CD4-positive, alpha-beta T cell treated with Interferon alpha-2 for 1 hour (primary cell): ENCODE results near the gene ITGA1.
"Not testable (repeated sequence)": the region's sequence is repeated elsewhere in the genome, so short reads cannot be mapped to it uniquely, and the experiment has no call there.

Experiments used
- DNase-seq, 2 donors: peaks; one replicate each; pipeline ENCODE4 v3.0.0-alpha.2; 2020 to 2022

ITGA1 gene

GRCh38 chr5:52802272-52802973 lies 14.7 kb downstream of the ITGA1 start:
- DNase-seq: no peak

- no peak for DNase-seq
Observed at GRCh38 chr5:52802974-52803336, 15.2 kb downstream of the ITGA1 start.

GRCh38 chr5:52804387-52804791 lies 16.7 kb downstream of the ITGA1 start:
- no peak for DNase-seq

DNA sequence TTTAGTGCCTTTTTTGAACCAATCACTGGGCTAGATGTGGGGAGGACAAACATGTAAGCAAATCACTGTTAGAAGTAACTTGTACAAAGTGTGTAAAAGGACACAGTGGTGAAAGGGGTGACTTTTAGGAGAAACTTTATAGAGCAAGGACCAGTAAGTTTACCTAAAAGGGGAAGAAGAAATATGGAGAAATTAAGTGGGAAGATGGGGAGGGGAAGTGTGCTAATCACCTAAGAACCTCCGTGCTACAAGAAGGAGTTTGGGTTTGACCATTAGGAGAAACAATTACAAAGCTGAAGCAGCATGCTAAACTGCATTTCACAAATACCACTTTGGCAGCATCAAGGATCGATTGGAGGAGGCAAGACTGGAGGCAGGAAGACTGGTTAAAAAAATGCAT lies 17.3 kb downstream of the ITGA1 start:
- DNase-seq: no peak

DNA sequence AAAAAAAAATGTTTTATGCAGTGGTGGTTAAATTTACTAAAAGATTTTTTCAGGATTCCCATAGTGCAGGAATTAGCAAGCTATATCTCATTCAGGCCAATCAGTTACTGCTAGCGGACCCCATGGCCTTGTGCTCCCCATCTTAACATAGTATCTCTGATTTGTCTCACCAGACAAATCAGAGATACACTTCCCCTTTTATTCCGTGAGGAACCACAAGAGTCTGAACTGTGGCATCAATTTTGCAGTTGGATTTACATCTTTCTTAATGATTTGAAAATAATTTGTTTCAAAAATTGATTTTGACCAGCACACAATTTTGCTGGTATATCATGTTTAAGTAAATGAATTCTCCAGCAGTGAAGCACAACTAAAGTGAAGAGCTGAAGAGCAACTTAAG lies 17.9 kb downstream of the ITGA1 start:
- DNase-seq: no peak

DNA sequence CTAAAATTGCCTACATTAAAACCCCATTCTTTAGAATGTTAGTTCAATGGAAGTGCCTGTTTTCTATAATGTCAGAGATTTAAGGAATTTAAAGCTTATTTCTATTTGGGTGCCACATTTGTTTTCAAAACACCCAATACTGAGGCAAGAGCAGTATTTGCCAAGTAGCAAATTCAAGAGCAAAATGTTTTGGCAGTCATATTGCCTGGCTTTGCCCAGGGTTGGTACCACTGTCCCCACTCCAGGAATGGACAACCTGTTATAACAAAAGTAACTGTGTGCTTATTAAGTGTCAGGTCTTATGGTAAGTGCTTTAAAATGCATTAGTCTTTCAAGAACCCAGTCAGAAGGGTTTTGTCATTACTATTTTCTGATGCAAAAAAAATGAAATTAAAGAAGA lies 19.3 kb downstream of the ITGA1 start:
- DNase-seq: no peak

- no peak for DNase-seq
Observed at GRCh38 chr5:52807723-52808122, 20.0 kb downstream of the ITGA1 start.

- no peak for DNase-seq
Observed at GRCh38 chr5:52808316-52808901, 20.7 kb downstream of the ITGA1 start.

DNA sequence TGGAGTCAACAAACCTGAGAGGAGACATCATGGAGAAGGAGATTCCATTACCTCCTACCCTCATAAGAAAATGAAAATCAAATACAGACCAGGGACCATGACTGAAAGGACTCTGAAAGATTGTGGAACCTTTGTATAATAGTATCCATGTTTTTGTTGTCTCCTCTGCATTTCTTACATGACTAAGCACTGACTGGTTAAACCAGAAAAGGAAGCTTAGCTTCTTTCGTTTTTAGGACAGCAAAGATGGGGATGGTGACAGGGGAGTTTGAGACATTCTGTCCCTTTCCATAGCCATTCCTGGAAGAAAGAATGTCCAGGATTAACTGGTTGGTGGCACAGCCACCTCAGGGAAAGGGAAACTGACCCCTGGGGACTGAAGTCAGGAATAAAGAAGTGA lies 22.2 kb downstream of the ITGA1 start:
- no peak for DNase-seq

GRCh38 chr5:52810426-52810825 lies 22.7 kb downstream of the ITGA1 start:
- no peak for DNase-seq

DNA sequence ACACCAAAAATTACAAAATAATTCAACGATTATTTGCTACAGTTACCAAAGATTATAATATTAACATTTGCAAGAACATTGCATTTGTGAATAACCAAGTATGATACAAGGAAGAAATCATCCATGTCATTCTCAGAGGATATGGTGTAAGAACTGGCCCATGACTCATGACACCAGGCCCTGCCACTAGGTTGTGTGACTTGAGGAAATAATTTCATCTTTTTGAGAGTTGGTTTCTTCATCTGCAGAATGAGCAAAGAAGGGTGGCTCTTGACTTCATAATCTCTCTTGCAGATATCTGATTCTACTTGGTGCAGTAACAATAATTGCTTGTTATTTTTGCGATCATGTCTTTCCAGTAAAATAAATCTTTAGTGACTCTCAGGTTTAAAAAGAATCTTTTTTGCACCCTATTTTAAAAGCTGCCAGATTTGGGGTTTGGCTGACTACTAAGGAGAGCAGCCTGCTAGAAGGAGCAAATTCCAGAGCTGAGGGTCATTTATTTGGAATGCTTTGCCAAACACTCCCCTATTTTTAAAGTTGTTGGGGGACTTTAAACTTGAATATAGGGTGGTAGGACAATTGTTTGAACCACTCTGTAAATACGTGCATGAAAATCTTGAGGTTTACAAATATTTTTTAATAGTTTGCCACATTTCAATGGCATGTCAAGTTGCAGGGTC lies 23.5 kb downstream of the ITGA1 start:
- DNase-seq: peak in 1 of 2 donors; percentile 33

DNA sequence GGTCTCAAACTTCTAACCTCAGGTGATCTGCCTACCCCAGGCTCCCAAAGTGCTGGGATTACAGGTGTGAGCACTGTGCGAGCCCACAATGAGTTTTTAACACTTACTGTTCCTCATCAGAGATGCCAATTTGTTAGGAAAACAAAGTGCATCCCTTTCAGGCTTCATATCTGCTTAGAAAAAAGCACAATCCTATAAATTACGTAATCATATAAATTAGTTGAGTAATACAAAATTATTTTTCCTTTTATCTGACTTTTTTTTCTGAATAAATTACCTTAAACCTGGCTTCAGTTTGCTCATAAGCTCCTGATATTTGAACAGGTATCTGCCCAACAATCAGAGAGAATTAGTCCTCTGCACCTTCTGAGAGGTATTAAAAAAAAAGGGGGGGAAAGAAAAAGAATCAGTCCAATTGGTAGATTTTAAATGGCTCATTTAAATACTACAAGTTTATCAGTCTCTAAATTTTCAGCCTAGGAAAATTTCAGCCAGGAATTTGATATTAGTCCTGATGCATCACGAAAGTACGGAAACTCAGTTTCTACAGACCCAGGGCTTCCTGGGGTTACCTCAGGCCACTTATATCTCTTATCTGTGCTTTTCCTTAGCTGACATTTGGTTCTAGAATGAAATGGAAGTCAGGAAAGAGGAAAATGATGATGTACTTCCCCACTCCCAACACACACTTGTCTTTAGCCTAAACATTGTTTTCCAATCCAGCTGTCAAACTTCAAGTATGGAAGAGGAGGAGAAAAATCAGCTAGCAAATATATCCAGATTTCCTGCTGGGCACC lies 26.8 kb downstream of the ITGA1 start:
- DNase-seq: no peak

DNA sequence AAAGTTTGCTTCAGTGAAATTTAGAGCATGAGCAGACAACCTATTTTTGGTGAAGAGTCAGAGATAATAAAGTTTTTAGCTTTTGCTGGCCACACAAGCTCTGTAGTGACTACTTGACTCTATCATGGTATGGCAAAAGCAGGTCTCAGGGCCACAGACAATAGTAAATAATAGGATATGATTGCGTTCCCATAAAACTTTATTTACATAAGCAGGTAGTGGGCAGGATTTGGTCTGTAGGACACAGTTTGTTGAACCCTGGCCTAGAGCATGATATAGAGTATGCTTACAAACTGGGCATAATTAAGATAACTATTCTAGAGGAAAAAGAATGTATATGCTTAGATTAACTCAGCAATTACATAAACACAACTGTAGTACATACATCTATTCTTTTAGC lies 30.1 kb downstream of the ITGA1 start:
- DNase-seq: no peak

DNA sequence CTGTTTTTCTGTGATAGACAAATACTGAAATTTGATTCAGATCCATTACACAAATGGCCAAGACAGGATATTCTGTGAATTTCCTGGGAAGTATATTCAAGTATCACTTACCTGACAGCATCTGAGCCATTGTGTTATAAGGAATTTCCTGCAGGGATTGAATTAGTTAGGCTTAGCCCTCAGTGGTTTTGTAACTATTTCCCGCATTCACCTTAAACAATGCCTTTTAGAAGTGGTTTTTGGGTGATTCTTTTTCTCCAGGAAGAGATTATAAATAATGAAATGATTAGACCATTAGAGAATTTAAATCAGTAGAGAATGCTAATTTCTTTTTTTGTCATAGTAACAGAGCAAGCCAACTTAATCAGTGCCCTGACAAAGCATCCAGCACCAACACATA lies 30.6 kb downstream of the ITGA1 start:
- DNase-seq: no peak

GRCh38 chr5:52818807-52819206 lies 31.1 kb downstream of the ITGA1 start:
- DNase-seq: not testable (repeated sequence)

DNA sequence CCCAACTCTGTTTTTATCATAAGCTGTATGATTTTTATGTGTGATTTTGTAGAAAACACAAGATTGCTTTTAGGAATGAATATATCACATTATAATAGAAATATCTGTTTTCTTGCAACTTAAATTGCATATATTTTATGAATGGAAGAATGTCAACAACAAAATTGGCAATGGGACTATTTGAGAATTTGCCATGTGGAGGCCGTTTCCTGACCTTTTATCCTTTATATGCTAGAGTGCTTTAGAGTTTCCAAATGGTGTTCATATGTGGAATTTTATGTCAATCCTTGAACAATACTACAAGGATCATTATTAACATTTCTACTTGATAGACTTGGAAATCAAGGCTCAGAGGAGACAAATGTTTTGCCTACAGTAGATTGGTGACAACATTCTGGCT lies 34.2 kb downstream of the ITGA1 start:
- no peak for DNase-seq

DNA sequence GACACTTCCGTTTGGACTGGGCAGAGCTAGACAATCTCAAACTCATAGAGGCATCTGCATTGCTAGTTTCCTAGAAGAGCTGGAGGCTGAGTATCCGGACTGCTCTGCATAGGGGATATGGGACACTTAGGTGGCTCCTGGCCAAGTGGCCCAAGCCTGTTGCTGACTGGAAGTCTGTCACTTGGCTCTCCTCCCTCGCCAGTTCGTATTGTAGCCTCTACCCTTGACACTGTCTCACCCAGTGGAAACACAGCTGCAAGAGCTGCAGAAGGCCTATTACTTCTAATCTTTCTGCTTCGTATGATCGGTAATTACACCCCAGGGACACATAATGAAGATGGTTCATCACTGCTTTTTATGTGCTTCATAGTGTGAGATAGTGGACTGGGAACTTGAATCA lies 34.7 kb downstream of the ITGA1 start:
- no peak for DNase-seq

DNA sequence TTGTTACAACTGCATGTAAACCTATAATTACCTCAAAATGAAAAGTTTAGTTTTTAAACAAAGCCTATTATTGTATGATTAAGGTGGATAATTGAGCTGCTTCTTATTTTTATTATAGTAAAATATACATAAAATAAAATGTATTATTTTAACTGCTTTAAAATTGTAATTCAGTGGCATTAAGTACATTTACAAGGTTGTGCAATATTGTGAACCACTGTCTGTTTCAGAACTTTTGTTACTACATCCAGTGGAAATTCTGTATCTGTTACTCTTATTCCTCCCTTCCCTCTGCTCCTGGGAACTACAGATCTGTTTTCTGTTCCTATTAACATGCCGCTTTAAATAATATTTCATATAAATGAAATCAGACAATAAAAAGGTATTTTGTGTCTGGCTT lies 37.1 kb downstream of the ITGA1 start:
- no peak for DNase-seq

DNA sequence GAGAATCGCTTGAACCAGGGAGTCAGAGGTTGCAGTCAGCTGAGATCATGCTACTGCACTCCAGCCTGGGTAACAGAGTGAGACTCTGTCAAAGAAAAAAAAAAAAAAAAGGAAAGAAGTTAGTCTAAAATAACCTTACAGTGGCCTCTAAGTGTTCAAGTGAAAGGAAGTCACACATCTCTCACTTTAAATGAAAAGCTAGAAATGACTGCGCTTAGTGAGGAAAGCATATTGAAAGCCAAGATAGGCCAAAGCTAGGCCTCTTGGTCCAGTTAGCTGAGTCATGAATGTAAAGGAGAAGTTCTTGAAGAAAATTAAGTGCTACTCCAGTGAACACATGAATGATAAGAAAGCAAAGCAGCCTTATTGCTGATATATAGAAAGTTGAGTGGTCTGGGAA lies 38.1 kb downstream of the ITGA1 start:
- DNase-seq: no peak

GRCh38 chr5:52827815-52828214 lies 40.1 kb downstream of the ITGA1 start:
- no peak for DNase-seq

GRCh38 chr5:52829664-52830063 lies 41.9 kb downstream of the ITGA1 start:
- no peak for DNase-seq

DNA sequence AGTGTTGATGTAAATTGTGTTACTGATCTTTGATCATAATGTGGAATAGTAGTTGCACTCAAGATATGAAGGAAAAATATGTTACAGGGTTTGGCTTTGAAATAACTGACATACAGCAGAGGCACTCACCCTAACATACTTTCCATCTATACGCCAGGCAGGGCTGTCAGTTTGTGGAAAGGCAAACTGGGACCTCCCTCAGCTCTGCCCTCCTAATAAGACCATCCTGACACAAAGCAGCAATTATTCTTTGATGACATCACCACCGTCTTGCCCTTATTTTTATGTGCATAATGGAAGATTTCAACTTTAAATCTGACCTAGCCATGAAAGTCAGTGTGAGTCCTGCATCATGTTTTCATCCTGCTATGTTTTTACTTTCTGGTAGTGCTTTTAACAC lies 42.9 kb downstream of the ITGA1 start:
- no peak for DNase-seq

GRCh38 chr5:52831786-52832511 lies 44.2 kb downstream of the ITGA1 start:
- no peak for DNase-seq
